Activated CD4-positive, alpha-beta T cell treated with anti-CD3 and anti-CD28 coated beads for 36 hours (primary cell): Measurements from ENCODE around the gene ABHD18. TPM values are rescaled to one million over a fixed set of nuclear protein-coding genes. Genes with fewer than 3 reads are reported as not detected.
"Not testable (repeated sequence)": the region's sequence is repeated elsewhere in the genome, so short reads cannot be mapped to it uniquely, and the experiment has no call there.

Experiments used
- ATAC-seq: fragments of 200-7000 bp; cut with Tn5 transposase; one replicate; pipeline ENCODE4 v1.10.0; 2021; ENCODE audit warnings: mild to moderate bottlenecking, moderate library complexity
- CTCF ChIA-PET: fragments of 350-600 bp; sonication (Branson Sonifier 250); formaldehyde crosslinking; loops from one replicate; lab custom pipeline; 2021; ENCODE audit warnings: antibody characterized with exemption; lab: Charles Lee
- POLR2A ChIA-PET: fragments of 350-600 bp; sonication (Branson Sonifier 250); formaldehyde crosslinking; loops from one replicate; lab custom pipeline; 2021; ENCODE audit warnings: antibody characterized with exemption, inconsistent platforms; lab: Charles Lee
- DNase-seq: peaks from one replicate; pipeline ENCODE4 v3.0.0-alpha.2; 2020
- H3K27ac Mint-ChIP-seq: one replicate; pipeline ENCODE4 v1.8.0; 2021; ENCODE audit warnings: mixed read lengths
- H3K27me3 Mint-ChIP-seq: one replicate; pipeline ENCODE4 v1.8.0; 2021; ENCODE audit warnings: mixed read lengths
- H3K36me3 Mint-ChIP-seq: one replicate; pipeline ENCODE4 v1.8.0; 2021; ENCODE audit warnings: low read depth, mixed read lengths
- H3K4me1 Mint-ChIP-seq: one replicate; pipeline ENCODE4 v1.8.0; 2021; ENCODE audit warnings: mixed read lengths
- H3K4me3 Mint-ChIP-seq: one replicate; pipeline ENCODE4 v1.8.0; 2021; ENCODE audit warnings: mild to moderate bottlenecking, moderate library complexity, mixed read lengths
- H3K9me3 Mint-ChIP-seq: one replicate; pipeline ENCODE4 v1.8.0; 2021; ENCODE audit warnings: low read depth, mixed read lengths
- intact Hi-C, 2 experiments: fragments of 100-400 bp; cut with DNase I in 1 of 2; cut with micrococcal nuclease in 1 of 2; formaldehyde crosslinking; loops; one replicate each; pipeline versions ENCODE4 v1.14.2 to v1.15.1; 2022 to 2024; cut with DNase I, micrococcal nuclease
- total RNA-seq, 2 experiments: library from RNA; stranded (reverse); gene quantifications; one replicate each; pipeline ENCODE4 v1.2.3, GENCODE V29; 2021

Gene ABHD18
- total RNA-seq, result 10 to 100 TPM; 23.5 to 24.2 TPM

DNA sequence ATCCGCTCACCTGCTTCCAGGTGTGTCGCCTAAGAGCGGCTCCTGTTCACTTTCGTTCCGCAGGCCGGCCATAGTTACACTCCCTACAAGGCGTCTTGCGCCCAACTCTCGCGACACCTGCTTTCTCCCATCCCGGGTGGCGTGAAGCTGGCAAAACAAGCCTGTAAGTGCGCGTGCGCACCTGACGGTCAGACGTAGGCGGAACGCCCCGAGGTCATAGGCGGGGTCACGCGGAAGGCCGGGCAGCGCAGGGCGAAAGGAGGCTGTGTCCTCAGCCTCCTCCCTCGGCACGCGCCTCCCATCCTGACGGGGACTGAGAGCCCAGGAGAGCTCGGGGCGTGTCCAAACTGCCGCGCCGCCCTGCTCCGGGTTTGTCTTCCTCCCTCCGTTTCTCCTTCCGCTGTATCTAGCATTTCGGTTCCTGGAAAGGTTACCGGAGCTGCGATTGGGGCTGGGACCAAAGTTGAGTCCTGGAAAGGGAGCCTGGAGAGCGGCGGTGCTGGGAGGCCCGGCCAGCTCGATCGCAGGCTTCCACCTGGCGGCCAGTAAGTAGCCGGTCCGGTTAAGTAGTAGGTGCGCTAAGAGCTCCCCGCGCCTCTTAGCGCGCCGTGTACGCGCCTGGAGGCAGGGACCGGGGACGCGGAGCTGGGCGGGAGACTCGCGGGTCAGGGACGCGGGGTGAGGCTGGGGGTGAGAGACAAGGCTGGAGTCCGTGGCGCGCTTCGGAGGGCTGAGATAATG lies at the start of gene ABHD18, which contains the start of gene MFSD8:
Gene ABHD18, plus strand, starts transcription at position 345 of the 741 bp plus-strand sequence. CDS start 17,550 bp downstream, outside the sequence.
Gene MFSD8, minus strand, starts transcription at position 112 of the 741 bp plus-strand sequence. Its CDS starts 40 bp downstream, at position 72.
- peak; percentile 97 for ATAC-seq
- POLR2A ChIA-PET, result interaction anchor here (0.6 to 2.0 kb wide), 7 partner anchors 32 to 338 kb away, joined by 3 to 41 read pairs (median 4); partner anchors contain the start of genes LARP1B, PGRMC2 and PLK4
- Mint-ChIP-seq H3K36me3 (peaks cover 18% of the 10 kb centered on the region), H3K27me3 (no peaks in the 10 kb centered on the region), H3K9me3 (no peaks in the 10 kb centered on the region), H3K4me3 (peak within 1 kb of the TSS; percentile 90), H3K27ac (peak within 1 kb of the TSS; percentile 97), H3K4me1 (peaks cover 32% of the 10 kb centered on the region)
- CTCF ChIA-PET, result interaction anchor here (0.5 to 2.2 kb wide), 8 partner anchors 13 to 320 kb away, joined by 3 to 8 read pairs (median 4); partner anchors contain the start of genes LARP1B and PLK4
- DNase-seq, result peak; percentile 100
- intact Hi-C loops, result loop anchor here (1.0 to 10.0 kb wide), 10 partner anchors 32 to 1131 kb away; partner anchors contain the start of genes HSPA4L (in 2 of the 2), PLK4 (in 2 of the 2), C4orf33 (in 1 of the 2) and LARP1B (in 1 of the 2)

- CTCF ChIA-PET, result no interaction called here
- intact Hi-C loops, result no loop called here
- H3K9me3 Mint-ChIP-seq, result no peaks in the 10 kb centered on the region
These were observed 48.7 kb upstream of the ABHD18 start for GRCh38 chr4:127916512-127916911.

GRCh38 chr4:127917151-127917550 lies 48.1 kb upstream of the ABHD18 start:
- H3K27me3 Mint-ChIP-seq, result no peaks in the 10 kb centered on the region
- H3K4me3 Mint-ChIP-seq, result no peak overlapping the region
- intact Hi-C loops, result no loop called here
- H3K9me3 Mint-ChIP-seq, result no peaks in the 10 kb centered on the region
- DNase-seq, result no peak
- H3K27ac Mint-ChIP-seq, result no peak overlapping the region
- POLR2A ChIA-PET, result interaction anchor here (0.6 kb wide), 1 partner anchor 96 kb away, joined by 5 read pairs; no protein-coding TSS in a partner anchor
- H3K4me1 Mint-ChIP-seq, result no peaks in the 10 kb centered on the region
- CTCF ChIA-PET, result no interaction called here
- ATAC-seq, result no peak
- peaks cover 18% of the 10 kb centered on the region for H3K36me3 Mint-ChIP-seq

More at GRCh38 chr4:127916512-127916911, 48.7 kb upstream of the ABHD18 start:
- H3K4me3 Mint-ChIP-seq, result no peak overlapping the region
- peaks cover 16% of the 10 kb centered on the region for H3K36me3 Mint-ChIP-seq
- H3K27ac Mint-ChIP-seq, result no peak overlapping the region
- POLR2A ChIA-PET, result interaction anchor here (0.6 kb wide), 1 partner anchor 96 kb away, joined by 5 read pairs; no protein-coding TSS in a partner anchor
- H3K4me1 Mint-ChIP-seq, result no peaks in the 10 kb centered on the region
- ATAC-seq, result no peak
- no peak for DNase-seq
- no peaks in the 10 kb centered on the region for H3K27me3 Mint-ChIP-seq

- Mint-ChIP-seq H3K4me1 (no peaks in the 10 kb centered on the region), H3K9me3 (no peaks in the 10 kb centered on the region), H3K27ac (no peak overlapping the region), H3K4me3 (no peak overlapping the region), H3K27me3 (no peaks in the 10 kb centered on the region), H3K36me3 (peaks cover 33% of the 10 kb centered on the region)
- CTCF ChIA-PET, result interaction anchor here (0.8 kb wide), 1 partner anchor 43 kb away, joined by 3 read pairs; no protein-coding TSS in a partner anchor
- intact Hi-C loops, result no loop called here
- no peak for ATAC-seq
- no peak for DNase-seq
- POLR2A ChIA-PET, result no interaction called here
These were observed 44.7 kb upstream of the ABHD18 start for GRCh38 chr4:127920521-127920920.

- ChIA-PET CTCF (no interaction called here), POLR2A (interaction anchor here (1.0 kb wide), 1 partner anchor 13 kb away, joined by 3 read pairs; no protein-coding TSS in a partner anchor)
- Mint-ChIP-seq H3K4me3 (no peak overlapping the region), H3K27ac (no peak overlapping the region), H3K4me1 (no peaks in the 10 kb centered on the region), H3K27me3 (no peaks in the 10 kb centered on the region), H3K36me3 (peaks cover 44% of the 10 kb centered on the region), H3K9me3 (peaks cover 4% of the 10 kb centered on the region)
- ATAC-seq (no peak), DNase-seq (no peak)
- intact Hi-C loops, result no loop called here
These were observed 43.0 kb upstream of the ABHD18 start for GRCh38 chr4:127922226-127922625.

DNA sequence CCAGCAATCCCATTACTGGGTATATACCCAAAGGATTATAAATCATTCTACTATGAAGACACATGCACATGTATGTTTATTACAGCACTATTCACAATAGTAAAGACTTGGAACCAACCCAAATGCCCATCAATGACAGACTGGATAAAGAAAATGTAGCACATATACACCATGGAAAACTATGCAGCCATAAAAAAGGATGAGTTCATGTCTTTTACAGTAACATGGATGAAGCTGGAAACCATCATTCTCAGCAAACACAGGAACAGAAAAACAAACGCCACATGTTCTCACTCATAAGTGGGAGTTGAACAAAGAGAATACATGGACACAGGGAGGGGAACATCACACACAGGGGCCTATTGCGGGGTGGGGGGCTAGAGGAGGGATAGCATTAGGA lies 39.5 kb upstream of the ABHD18 start:
- DNase-seq, H3K4me1 Mint-ChIP-seq, H3K27ac Mint-ChIP-seq, H3K9me3 Mint-ChIP-seq, POLR2A ChIA-PET, H3K27me3 Mint-ChIP-seq, intact Hi-C loops, CTCF ChIA-PET, H3K4me3 Mint-ChIP-seq, ATAC-seq: not testable (repeated sequence)
- H3K36me3 Mint-ChIP-seq, result peaks cover 46% of the 10 kb centered on the region

- H3K4me3 Mint-ChIP-seq, result no peak overlapping the region
- no peak for DNase-seq
- CTCF ChIA-PET, result no interaction called here
- no peaks in the 10 kb centered on the region for H3K27me3 Mint-ChIP-seq
- no peak overlapping the region for H3K27ac Mint-ChIP-seq
- no peak for ATAC-seq
- POLR2A ChIA-PET, result no interaction called here
- peaks cover 30% of the 10 kb centered on the region for H3K36me3 Mint-ChIP-seq
- intact Hi-C loops, result no loop called here
- H3K4me1 Mint-ChIP-seq, result no peaks in the 10 kb centered on the region
- peaks cover 4% of the 10 kb centered on the region for H3K9me3 Mint-ChIP-seq
These were observed 35.0 kb upstream of the ABHD18 start for GRCh38 chr4:127930175-127930574.

DNA sequence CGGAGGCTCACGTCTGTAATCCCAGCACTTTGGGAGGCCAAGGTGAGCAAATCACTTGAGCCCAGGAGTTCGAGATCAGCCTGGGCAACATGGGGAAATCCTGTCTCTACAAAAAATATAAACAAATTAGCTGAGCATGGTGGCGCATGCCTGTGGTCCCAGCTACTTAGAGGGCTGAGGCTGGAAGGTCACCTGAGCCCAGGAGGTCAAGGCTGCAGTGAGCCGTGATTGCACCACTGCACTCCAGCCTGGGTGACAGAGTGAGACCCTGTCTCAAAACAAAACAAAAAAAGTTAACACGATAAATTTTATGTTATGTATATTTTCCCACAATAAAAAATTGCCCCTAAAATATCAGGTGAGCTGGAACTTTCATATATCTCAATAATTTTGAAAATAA lies 33.4 kb upstream of the ABHD18 start:
- peaks cover 15% of the 10 kb centered on the region for H3K36me3 Mint-ChIP-seq
- H3K9me3 Mint-ChIP-seq, intact Hi-C loops, H3K4me1 Mint-ChIP-seq, ATAC-seq, H3K4me3 Mint-ChIP-seq, H3K27me3 Mint-ChIP-seq, POLR2A ChIA-PET, H3K27ac Mint-ChIP-seq, DNase-seq: not testable (repeated sequence)
- CTCF ChIA-PET, result interaction anchor here (0.7 kb wide), 1 partner anchor 13 kb away, joined by 3 read pairs; no protein-coding TSS in a partner anchor

GRCh38 chr4:127936974-127937373 lies 28.2 kb upstream of the ABHD18 start:
- no peaks in the 10 kb centered on the region for H3K9me3 Mint-ChIP-seq
- intact Hi-C loops, result no loop called here
- H3K4me1 Mint-ChIP-seq, result peaks cover 7% of the 10 kb centered on the region
- H3K36me3 Mint-ChIP-seq, result peaks cover 13% of the 10 kb centered on the region
- ChIA-PET CTCF (interaction anchor here (1.0 kb wide), 1 partner anchor 28 kb away, joined by 4 read pairs; the partner anchor contains the start of genes ABHD18 and MFSD8), POLR2A (no interaction called here)
- H3K4me3 Mint-ChIP-seq, result no peak overlapping the region
- no peak overlapping the region for H3K27ac Mint-ChIP-seq
- H3K27me3 Mint-ChIP-seq, result no peaks in the 10 kb centered on the region
- no peak for DNase-seq
- peak; percentile 33 for ATAC-seq

- Mint-ChIP-seq H3K27ac (no peak overlapping the region), H3K27me3 (no peaks in the 10 kb centered on the region), H3K4me3 (no peak overlapping the region), H3K9me3 (no peaks in the 10 kb centered on the region), H3K4me1 (peaks cover 8% of the 10 kb centered on the region), H3K36me3 (peaks cover 19% of the 10 kb centered on the region)
- ATAC-seq (no peak), DNase-seq (no peak)
- ChIA-PET CTCF (no interaction called here), POLR2A (no interaction called here)
- intact Hi-C loops, result no loop called here
These were observed 8.1 kb upstream of the ABHD18 start for GRCh38 chr4:127957105-127957504.

- peaks cover 23% of the 10 kb centered on the region for H3K36me3 Mint-ChIP-seq
These were observed 5.4 kb upstream of the ABHD18 start for GRCh38 chr4:127959794-127960193.

More at GRCh38 chr4:127959794-127960193, 5.4 kb upstream of the ABHD18 start:
- H3K27me3 Mint-ChIP-seq, result no peaks in the 10 kb centered on the region
- no peak overlapping the region for H3K4me3 Mint-ChIP-seq
- H3K27ac Mint-ChIP-seq, result no peak overlapping the region
- POLR2A ChIA-PET, result no interaction called here
- ATAC-seq (no peak), DNase-seq (no peak)
- no peaks in the 10 kb centered on the region for H3K9me3 Mint-ChIP-seq
- intact Hi-C loops, result loop anchor here in 1 of 2 experiments (10.0 kb wide), 1 partner anchor 175 kb away; the partner anchor contains the start of gene HSPA4L
- peaks cover 25% of the 10 kb centered on the region for H3K4me1 Mint-ChIP-seq
- CTCF ChIA-PET, result no interaction called here
